Brain microvascular endothelial cell (primary cell): ENCODE results near the gene TMEM119.
A peak's percentile ranks its signal among the peaks of the same experiment; 100 is the strongest.
"Not testable (repeated sequence)": the region's sequence is repeated elsewhere in the genome, so short reads cannot be mapped to it uniquely, and the experiment has no call there.

ENCODE experiments used
- DNase-seq: peaks from one replicate; pipeline ENCODE4 v3.0.0-alpha.2; 2020
- H3K27ac ChIP-seq: fragments of 250-450 bp; sonication (Bioruptor Pico); 2 replicates; pipeline ENCODE4 v1.5.1; 2020; ENCODE audit warnings: mild to moderate bottlenecking, moderate library complexity
- H3K27me3 ChIP-seq: fragments of 250-450 bp; sonication (Bioruptor Pico); replicated peaks from 2 replicates; pipeline ENCODE4 v1.5.1; 2020; ENCODE audit warnings: mild to moderate bottlenecking
- H3K36me3 ChIP-seq: fragments of 250-450 bp; sonication (Bioruptor Pico); replicated peaks from 2 replicates; pipeline ENCODE4 v1.5.1; 2020; ENCODE audit warnings: mild to moderate bottlenecking
- H3K4me3 ChIP-seq: 2 replicates; pipeline ENCODE4 v1.5.1; 2011; ENCODE audit warnings: low read depth, mild to moderate bottlenecking, control low read depth, low read length, moderate library complexity
- CTCF ChIP-seq: IDR thresholded peaks from 2 replicates; pipeline ENCODE4 v1.5.1; 2011; ENCODE audit warnings: low read depth, mild to moderate bottlenecking, moderate library complexity, low read length, control low read depth, inconsistent platforms; ENCODE audit errors: missing control alignments
- in situ Hi-C: cut with HindIII; loops from 2 replicates; pipeline ENCODE4 v1.10.0; 2017; ENCODE audit warnings: low sequenced_read_pairs, low pct_ligation_motif_present

Gene TMEM119

GRCh38 chr12:108595711-108596647 is 1.9 kb downstream of the TMEM119 start:
- Histone ChIP-seq H3K36me3 (no peaks in the 10 kb centered on the region), H3K27ac (no peak overlapping the region), H3K4me3 (peak overlapping the region; percentile 55), H3K27me3 (no peaks in the 10 kb centered on the region)
- DNase-seq, result no peak
- in situ Hi-C loops, result no loop called here
- no peak for TF ChIP-seq CTCF

- Histone ChIP-seq H3K4me3 (no peak overlapping the region), H3K27ac (no peak overlapping the region), H3K36me3 (no peaks in the 10 kb centered on the region), H3K27me3 (no peaks in the 10 kb centered on the region)
- DNase-seq, result no peak
- no peak for TF ChIP-seq CTCF
- in situ Hi-C loops, result no loop called here
Observed at GRCh38 chr12:108594960-108595710, 2.7 kb downstream of the TMEM119 start.

- Histone ChIP-seq H3K27me3 (no peaks in the 10 kb centered on the region), H3K4me3 (no peak overlapping the region), H3K36me3 (no peaks in the 10 kb centered on the region), H3K27ac (no peak overlapping the region)
- no peak for DNase-seq
- TF ChIP-seq CTCF, result no peak
- in situ Hi-C loops, result no loop called here
Observed at GRCh38 chr12:108594323-108594903, 3.5 kb downstream of the TMEM119 start.

- Histone ChIP-seq H3K27ac (no peak overlapping the region), H3K36me3 (no peaks in the 10 kb centered on the region), H3K4me3 (no peak overlapping the region), H3K27me3 (no peaks in the 10 kb centered on the region)
- DNase-seq, result no peak
- in situ Hi-C loops, result no loop called here
- no peak for TF ChIP-seq CTCF
Observed at GRCh38 chr12:108592033-108592909, 5.6 kb downstream of the TMEM119 start.

GRCh38 chr12:108591267-108591980 is 6.5 kb downstream of the TMEM119 start:
- Histone ChIP-seq H3K36me3 (no peaks in the 10 kb centered on the region), H3K4me3 (no peak overlapping the region), H3K27ac (no peak overlapping the region), H3K27me3 (no peaks in the 10 kb centered on the region)
- no peak for TF ChIP-seq CTCF
- in situ Hi-C loops, result no loop called here
- no peak for DNase-seq

- in situ Hi-C loops, H3K27ac ChIP-seq, H3K4me3 ChIP-seq, DNase-seq, H3K36me3 ChIP-seq, H3K27me3 ChIP-seq: not testable (repeated sequence)
Observed at GRCh38 chr12:108590463-108590862, 7.4 kb downstream of the TMEM119 start.
